Rectal smooth muscle tissue (tissue), 1 donor: ENCODE measurements around the gene INKA2.

Experiments used
- H3K27ac ChIP-seq: one replicate; pipeline ENCODE4 v1.7.0; 2013; ENCODE audit warnings: low read depth, low read length, inconsistent platforms
- H3K27me3 ChIP-seq: one replicate; pipeline ENCODE4 v1.7.0; 2013; ENCODE audit warnings: low read length; ENCODE audit not compliant: control insufficient read depth, insufficient read depth
- H3K36me3 ChIP-seq: one replicate; pipeline ENCODE4 v1.7.0; 2013; ENCODE audit warnings: low read length; ENCODE audit not compliant: control insufficient read depth, insufficient read depth
- H3K4me1 ChIP-seq: one replicate; pipeline ENCODE4 v1.7.0; 2013; ENCODE audit warnings: low read length; ENCODE audit not compliant: control insufficient read depth, insufficient read depth
- H3K4me3 ChIP-seq: one replicate; pipeline ENCODE4 v1.7.0; 2013; ENCODE audit warnings: low read length
- H3K9ac ChIP-seq: one replicate; pipeline ENCODE4 v1.7.0; 2013; ENCODE audit warnings: low read length

The INKA2 gene

GRCh38 chr1:111735858-111736544 lies 3.2 kb downstream of the INKA2 start:
- Histone ChIP-seq H3K9ac (no peak overlapping the region), H3K27me3 (no peaks in the 10 kb centered on the region), H3K27ac (no peak overlapping the region), H3K4me1 (peaks cover 17% of the 10 kb centered on the region), H3K4me3 (no peak overlapping the region), H3K36me3 (no peaks in the 10 kb centered on the region)

DNA sequence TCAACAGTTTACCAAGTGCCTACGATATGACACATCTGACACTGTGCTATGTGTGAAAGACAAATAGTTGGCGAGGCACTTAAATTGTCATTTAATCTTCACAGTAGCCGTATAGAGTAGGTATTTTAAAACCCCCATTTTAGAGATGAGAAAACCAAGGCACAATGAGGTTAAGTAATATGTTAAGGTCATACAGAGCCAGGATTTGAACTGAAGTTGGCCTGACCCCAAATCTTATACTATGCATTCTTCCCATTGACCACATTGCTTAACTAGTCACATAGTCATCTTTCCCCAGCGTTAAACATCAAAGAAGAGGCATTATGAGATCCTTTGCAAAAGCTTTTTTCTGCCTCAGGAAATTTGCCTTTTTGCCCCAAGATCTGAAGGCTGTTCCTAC lies 3.9 kb downstream of the INKA2 start:
- no peak overlapping the region for H3K9ac ChIP-seq
- H3K27ac ChIP-seq: no peak overlapping the region
- H3K4me1 ChIP-seq: peaks cover 17% of the 10 kb centered on the region
- no peak overlapping the region for H3K4me3 ChIP-seq
- H3K27me3 ChIP-seq: no peaks in the 10 kb centered on the region
- no peaks in the 10 kb centered on the region for H3K36me3 ChIP-seq

DNA sequence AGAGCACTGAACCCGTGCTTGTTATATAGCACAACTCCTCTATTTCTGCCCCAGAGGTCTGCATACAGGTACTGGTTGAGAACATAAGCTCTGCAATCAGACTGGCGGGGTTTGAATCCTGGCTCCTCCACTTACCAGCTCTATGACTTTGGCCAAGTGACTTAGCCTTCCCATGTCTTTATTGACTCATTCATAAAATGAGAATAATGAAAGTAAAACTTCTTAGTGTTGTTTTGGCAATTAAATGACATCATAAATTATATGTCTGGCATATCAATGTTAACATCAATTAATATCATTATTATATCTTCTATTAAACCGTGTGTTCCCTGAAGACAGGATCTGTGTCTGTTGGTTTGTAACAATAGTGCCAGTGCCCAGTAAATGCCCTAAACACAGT lies 4.3 kb downstream of the INKA2 start:
- no peak overlapping the region for H3K27ac ChIP-seq
- H3K4me3 ChIP-seq: no peak overlapping the region
- no peaks in the 10 kb centered on the region for H3K27me3 ChIP-seq
- H3K36me3 ChIP-seq: no peaks in the 10 kb centered on the region
- peaks cover 15% of the 10 kb centered on the region for H3K4me1 ChIP-seq
- no peak overlapping the region for H3K9ac ChIP-seq

DNA sequence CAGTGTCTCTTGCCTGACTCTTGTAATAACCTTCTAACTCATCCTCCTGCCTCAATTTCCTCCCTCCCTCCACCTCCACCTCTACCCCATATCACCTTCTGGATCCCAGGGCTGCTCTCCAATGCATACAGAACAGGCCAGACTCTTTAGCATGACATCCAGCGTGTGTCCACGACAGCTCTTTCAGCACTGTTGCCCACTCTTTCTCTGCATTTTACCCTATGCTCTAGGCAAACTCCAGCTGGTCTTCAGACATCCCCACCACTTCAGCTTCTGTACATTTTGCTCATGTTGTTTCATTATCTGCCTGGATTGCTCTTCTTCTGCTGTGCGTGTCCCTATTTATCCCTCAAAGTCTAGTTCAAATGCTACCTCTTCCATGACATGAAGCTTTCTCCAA lies 4.8 kb downstream of the INKA2 start:
- Histone ChIP-seq H3K36me3 (no peaks in the 10 kb centered on the region), H3K9ac (no peak overlapping the region), H3K27me3 (no peaks in the 10 kb centered on the region), H3K27ac (no peak overlapping the region), H3K4me3 (no peak overlapping the region), H3K4me1 (peaks cover 14% of the 10 kb centered on the region)

DNA sequence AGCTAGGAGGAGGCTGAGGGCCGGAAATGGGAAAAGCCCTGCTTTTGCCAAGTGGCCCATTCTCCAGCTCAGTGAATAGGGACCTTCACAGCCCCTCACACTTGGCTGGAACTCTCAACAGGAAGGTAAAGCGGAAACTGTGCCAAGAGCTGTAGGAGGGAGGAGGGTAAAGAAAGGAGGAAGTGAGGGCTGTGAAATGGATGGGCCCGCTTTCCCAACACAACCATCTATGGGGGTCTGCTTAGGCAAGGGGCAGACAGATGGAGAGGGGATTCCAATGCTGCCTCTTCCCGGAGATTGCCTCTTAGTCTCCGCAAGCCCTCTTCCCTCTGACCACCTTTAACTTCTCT lies 5.2 kb downstream of the INKA2 start:
- Histone ChIP-seq H3K27me3 (no peaks in the 10 kb centered on the region), H3K27ac (no peak overlapping the region), H3K36me3 (no peaks in the 10 kb centered on the region), H3K4me1 (peaks cover 14% of the 10 kb centered on the region), H3K9ac (no peak overlapping the region), H3K4me3 (no peak overlapping the region)

- no peak overlapping the region for H3K9ac ChIP-seq
- H3K4me1 ChIP-seq: peaks cover 14% of the 10 kb centered on the region
- H3K36me3 ChIP-seq: no peaks in the 10 kb centered on the region
- no peak overlapping the region for H3K4me3 ChIP-seq
- H3K27me3 ChIP-seq: no peaks in the 10 kb centered on the region
- peak overlapping the region; percentile 40 for H3K27ac ChIP-seq
Observed at GRCh38 chr1:111733183-111733991, 5.8 kb downstream of the INKA2 start.

DNA sequence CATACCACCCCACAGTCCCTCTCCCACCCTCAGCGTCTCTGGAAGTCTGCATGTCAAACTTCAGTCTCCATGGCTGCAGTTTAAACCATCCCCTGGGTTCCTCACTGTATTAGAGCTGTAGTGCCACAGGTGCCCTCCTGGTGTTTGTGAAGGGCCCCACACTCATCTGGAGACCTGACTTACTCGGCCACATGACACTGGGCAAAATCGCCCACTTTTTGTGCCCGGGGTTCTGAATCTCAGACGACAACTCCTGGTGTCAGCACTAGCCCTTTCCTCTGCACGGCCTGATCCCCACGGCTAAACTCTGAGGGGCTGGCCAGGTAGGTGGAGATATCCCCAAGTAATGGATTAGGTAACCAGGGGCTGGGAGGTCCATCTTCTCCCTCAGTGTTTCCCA lies 6.5 kb downstream of the INKA2 start:
- H3K9ac ChIP-seq: no peak overlapping the region
- H3K27me3 ChIP-seq: no peaks in the 10 kb centered on the region
- H3K4me3 ChIP-seq: no peak overlapping the region
- peaks cover 9% of the 10 kb centered on the region for H3K4me1 ChIP-seq
- H3K36me3 ChIP-seq: no peaks in the 10 kb centered on the region
- H3K27ac ChIP-seq: peak overlapping the region; percentile 40

DNA sequence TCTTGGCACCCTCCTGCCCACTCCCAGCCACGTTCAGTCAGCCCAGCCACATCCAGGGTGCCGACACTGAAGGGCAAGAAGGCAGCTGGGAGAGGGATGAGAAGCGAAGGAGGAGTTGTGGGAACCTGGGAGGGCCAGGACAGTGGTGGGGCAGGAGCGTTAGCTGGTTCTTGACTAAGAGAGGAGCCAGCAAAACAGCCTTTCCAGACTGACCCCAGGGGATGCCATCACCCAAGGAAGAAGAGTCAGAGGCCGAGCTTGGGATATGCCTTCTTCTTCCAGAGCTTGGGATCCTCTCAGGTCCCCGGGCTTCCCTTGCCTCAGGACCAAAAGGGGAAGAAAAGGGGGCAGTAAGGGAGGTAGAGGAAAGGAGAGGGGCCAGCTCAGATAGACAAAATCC lies 7.2 kb downstream of the INKA2 start:
- H3K27ac ChIP-seq: no peak overlapping the region
- H3K36me3 ChIP-seq: no peaks in the 10 kb centered on the region
- no peak overlapping the region for H3K9ac ChIP-seq
- H3K4me3 ChIP-seq: no peak overlapping the region
- H3K4me1 ChIP-seq: peaks cover 2% of the 10 kb centered on the region
- H3K27me3 ChIP-seq: no peaks in the 10 kb centered on the region

- Histone ChIP-seq H3K9ac (no peak overlapping the region), H3K27me3 (no peaks in the 10 kb centered on the region), H3K36me3 (no peaks in the 10 kb centered on the region), H3K27ac (no peak overlapping the region), H3K4me1 (no peaks in the 10 kb centered on the region), H3K4me3 (no peak overlapping the region)
Observed at GRCh38 chr1:111730706-111731105, 8.5 kb downstream of the INKA2 start.

- Histone ChIP-seq H3K27me3 (no peaks in the 10 kb centered on the region), H3K36me3 (no peaks in the 10 kb centered on the region), H3K9ac (no peak overlapping the region), H3K27ac (no peak overlapping the region), H3K4me1 (no peaks in the 10 kb centered on the region), H3K4me3 (no peak overlapping the region)
Observed at GRCh38 chr1:111729946-111730681, 9.1 kb downstream of the INKA2 start.

DNA sequence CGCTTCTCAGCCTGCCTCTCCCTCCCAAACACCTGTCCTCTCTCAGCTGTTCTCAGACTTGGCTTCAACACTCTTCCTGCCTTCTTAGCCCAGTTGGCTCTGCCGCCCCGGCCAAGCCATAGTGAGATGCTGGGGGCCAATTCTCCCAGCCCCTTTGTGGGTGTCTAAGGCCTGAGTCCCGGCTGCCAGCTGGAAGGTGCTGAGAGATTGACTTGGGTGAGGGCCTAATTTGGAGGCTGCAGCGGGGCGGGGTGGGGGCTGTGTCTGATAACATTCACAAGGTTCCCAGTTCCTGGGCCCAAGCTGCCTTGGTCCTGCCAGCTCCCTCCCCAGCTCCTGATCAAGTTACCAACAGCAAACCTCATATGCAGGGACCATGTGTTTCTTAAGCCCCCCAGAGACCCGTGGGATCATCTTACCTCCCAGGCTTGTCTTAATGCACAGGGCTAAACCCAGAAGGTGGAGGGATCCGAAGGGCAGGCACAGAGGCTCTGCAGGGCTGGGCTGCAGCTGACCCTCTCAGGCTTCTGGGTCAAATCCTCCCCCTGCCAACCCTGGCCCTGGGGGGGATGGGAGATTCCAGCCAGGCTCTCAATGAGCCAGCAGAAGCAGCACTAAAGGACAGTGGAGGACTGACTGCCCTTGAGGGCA lies 9.8 kb downstream of the INKA2 start:
- Histone ChIP-seq H3K27me3 (no peaks in the 10 kb centered on the region), H3K9ac (no peak overlapping the region), H3K4me1 (no peaks in the 10 kb centered on the region), H3K4me3 (no peak overlapping the region), H3K36me3 (no peaks in the 10 kb centered on the region), H3K27ac (no peak overlapping the region)

DNA sequence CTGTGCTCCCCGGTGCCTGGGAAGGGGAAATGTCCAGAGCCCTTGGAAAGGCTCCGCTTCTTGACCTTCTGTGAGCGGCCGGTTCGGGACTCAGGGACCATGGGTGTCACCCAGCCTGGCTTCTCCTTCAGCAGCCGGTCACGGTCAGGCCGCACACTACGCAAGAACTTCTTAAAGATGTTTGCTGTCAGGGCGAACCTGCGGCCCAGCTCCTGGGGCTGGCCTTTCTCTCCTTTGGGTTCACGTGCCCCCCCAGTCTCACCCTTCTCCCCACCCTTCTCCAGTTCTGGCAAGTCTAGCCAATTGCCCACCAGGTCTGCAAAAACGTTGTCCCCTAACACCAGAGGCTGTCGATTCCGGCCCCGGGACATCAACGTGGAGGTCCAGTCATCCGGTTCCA lies 12.1 kb downstream of the INKA2 start:
- Histone ChIP-seq H3K4me1 (no peaks in the 10 kb centered on the region), H3K4me3 (no peak overlapping the region), H3K9ac (no peak overlapping the region), H3K36me3 (no peaks in the 10 kb centered on the region), H3K27me3 (no peaks in the 10 kb centered on the region), H3K27ac (no peak overlapping the region)
